Neural cell (in vitro differentiated cells): ENCODE data around the gene AQP9. TPM values are rescaled to one million over a fixed set of nuclear protein-coding genes. Genes with fewer than 3 reads are reported as not detected.

Experiments
- H2AFZ ChIP-seq: fragments of 200-600, 300-800 bp; sonication (generic), shearing (Covaris generic); 2 replicates; pipeline ENCODE4 v1.6.0; 2014; ENCODE audit warnings: low read depth, mild to moderate bottlenecking, antibody characterized with exemption, low read length, moderate library complexity
- H3F3A ChIP-seq: fragments of 200-600 bp; shearing (Covaris generic); 2 replicates; pipeline ENCODE4 v1.6.1; 2016; ENCODE audit warnings: mild to moderate bottlenecking, moderate library complexity, mixed read lengths, antibody characterized with exemption, low read length; ENCODE audit not compliant: insufficient read depth, poor library complexity, severe bottlenecking
- H3K27ac ChIP-seq: fragments of 200-600, 300-800 bp; sonication (generic), shearing (Covaris generic); 2 replicates; pipeline ENCODE4 v1.5.1; 2014; ENCODE audit warnings: mild to moderate bottlenecking, low read length, moderate library complexity
- H3K27me3 ChIP-seq: fragments of 300-800, 200-600 bp; sonication (generic), shearing (Covaris generic); 2 replicates; pipeline ENCODE4 v1.6.0; 2014; ENCODE audit warnings: mild to moderate bottlenecking, low read depth, low read length, moderate library complexity; ENCODE audit not compliant: insufficient read depth
- H3K36me3 ChIP-seq: fragments of 300-800, 200-600 bp; sonication (generic), shearing (Covaris generic); 2 replicates; pipeline ENCODE4 v1.5.1; 2014; ENCODE audit warnings: mild to moderate bottlenecking, antibody characterized with exemption, low read length, moderate library complexity; ENCODE audit not compliant: insufficient read depth
- H3K4me2 ChIP-seq: fragments of 300-800, 200-600 bp; sonication (generic), shearing (Covaris generic); 2 replicates; pipeline ENCODE4 v1.6.0; 2014; ENCODE audit warnings: mild to moderate bottlenecking, low read length
- H3K4me3 ChIP-seq: fragments of 300-800, 200-600 bp; sonication (generic), shearing (Covaris generic); 2 replicates; pipeline ENCODE4 v1.5.1; 2014; ENCODE audit warnings: mild to moderate bottlenecking, low read length, moderate library complexity
- H3K79me2 ChIP-seq: fragments of 200-600 bp; shearing (Covaris generic); replicated peaks from 2 replicates; pipeline ENCODE4 v1.6.0; 2014; ENCODE audit warnings: mild to moderate bottlenecking, low read length, moderate library complexity; ENCODE audit not compliant: insufficient read depth
- H3K9ac ChIP-seq: fragments of 300-800, 200-600 bp; sonication (generic), shearing (Covaris generic); 2 replicates; pipeline ENCODE4 v1.6.1; 2016; ENCODE audit warnings: mild to moderate bottlenecking, low read length, mixed read lengths
- H3K9me2 ChIP-seq: fragments of 200-600 bp; shearing (Covaris generic); 2 replicates; pipeline ENCODE4 v1.6.1; 2016; ENCODE audit warnings: mild to moderate bottlenecking, low read length, mixed read lengths; ENCODE audit not compliant: insufficient read depth
- H3K9me3 ChIP-seq: fragments of 200-600, 300-800 bp; sonication (generic), shearing (Covaris generic); 2 replicates; pipeline ENCODE4 v1.6.1; 2016; ENCODE audit warnings: mild to moderate bottlenecking, mixed run types, low read length, moderate library complexity, mixed read lengths
- H4K20me1 ChIP-seq: fragments of 200-600 bp; shearing (Covaris generic); 2 replicates; pipeline ENCODE4 v1.6.1; 2016; ENCODE audit warnings: mild to moderate bottlenecking, mixed run types; ENCODE audit not compliant: insufficient read depth
- CTCF ChIP-seq: fragments of 450-650 bp; IDR thresholded peaks from 2 replicates; pipeline ENCODE4 v1.5.1; 2014; ENCODE audit warnings: antibody characterized with exemption, mild to moderate bottlenecking, moderate library complexity; ENCODE audit not compliant: poor library complexity, severe bottlenecking
- EP300 ChIP-seq: fragments of 450-650 bp; conservative IDR thresholded peaks from 2 replicates; pipeline ENCODE4 v1.6.1; 2014; ENCODE audit warnings: antibody characterized with exemption, mild to moderate bottlenecking, moderate library complexity; ENCODE audit not compliant: poor library complexity, severe bottlenecking
- EZH2 ChIP-seq: fragments of 200-600, 300-800 bp; shearing (Covaris generic), sonication (generic); IDR thresholded peaks from 2 replicates; pipeline ENCODE4 v1.6.1; 2014; ENCODE audit warnings: antibody characterized with exemption, low read length, borderline replicate concordance, mild to moderate bottlenecking; ENCODE audit not compliant: insufficient read depth, poor library complexity, severe bottlenecking
- MXI1 ChIP-seq: fragments of 450-650 bp; conservative IDR thresholded peaks from 2 replicates; pipeline ENCODE4 v1.6.1; 2014; ENCODE audit warnings: antibody characterized with exemption, mild to moderate bottlenecking; ENCODE audit not compliant: poor library complexity, severe bottlenecking
- POLR2AphosphoS5 ChIP-seq: IDR thresholded peaks from 2 replicates; pipeline ENCODE4 v1.6.1; 2012
- RAD21 ChIP-seq: fragments of 450-650 bp; conservative IDR thresholded peaks from 2 replicates; pipeline ENCODE4 v1.6.1; 2014; ENCODE audit warnings: antibody characterized with exemption, mild to moderate bottlenecking, moderate library complexity
- REST ChIP-seq: IDR thresholded peaks from 2 replicates; pipeline ENCODE4 v1.6.1; 2012; ENCODE audit warnings: borderline replicate concordance
- SMC3 ChIP-seq: fragments of 450-650 bp; conservative IDR thresholded peaks from 2 replicates; pipeline ENCODE4 v1.6.1; 2014; ENCODE audit warnings: antibody characterized with exemption, mild to moderate bottlenecking, moderate library complexity; ENCODE audit not compliant: poor library complexity
- TAF1 ChIP-seq: IDR thresholded peaks from 2 replicates; pipeline ENCODE4 v1.6.1; 2012; ENCODE audit warnings: low read depth
- polyA plus RNA-seq: library from polyadenylated mRNA; depleted of rRNA; stranded (reverse); fragments of >200 nt; gene quantifications from 2 replicates; pipeline ENCODE4 v1.2.3, GENCODE V29; 2014

Gene AQP9
- polyA plus RNA-seq, 1 donor from 2014 or later: not detected

- no peaks in the 10 kb centered on the region for H3K9me3 ChIP-seq
- TF ChIP-seq EZH2: no peak
- no peak for TF ChIP-seq RAD21
- TF ChIP-seq CTCF: no peak
- no peak for TF ChIP-seq REST
- no peak for TF ChIP-seq POLR2AphosphoS5
- no peak for TF ChIP-seq SMC3
- TF ChIP-seq EP300: no peak
- no peak overlapping the region for H2AFZ ChIP-seq
These were observed 94.3 kb downstream of the AQP9 start for GRCh38 chr15:58232281-58233065.

GRCh38 chr15:58233341-58233740 lies 95.2 kb downstream of the AQP9 start:
- H3K9me3 ChIP-seq: no peaks in the 10 kb centered on the region
- H3K79me2 ChIP-seq: no peaks in the 10 kb centered on the region
- H2AFZ ChIP-seq: no peak overlapping the region
- no peaks in the 10 kb centered on the region for H3K9me2 ChIP-seq
- H3K4me2 ChIP-seq: no peak overlapping the region
- H3K9ac ChIP-seq: no peak overlapping the region
- H3K36me3 ChIP-seq: no peaks in the 10 kb centered on the region
- no peaks in the 10 kb centered on the region for H3K27me3 ChIP-seq
- H3K27ac ChIP-seq: no peak overlapping the region
- H3F3A ChIP-seq: no peaks in the 10 kb centered on the region
- TF ChIP-seq TAF1 (no peak), EZH2 (no peak), POLR2AphosphoS5 (no peak), RAD21 (no peak), EP300 (no peak), MXI1 (no peak), SMC3 (no peak), REST (no peak), CTCF (no peak)
- H3K4me3 ChIP-seq: no peak overlapping the region
- no peaks in the 10 kb centered on the region for H4K20me1 ChIP-seq

More at GRCh38 chr15:58232281-58233065, 94.3 kb downstream of the AQP9 start:
- Histone ChIP-seq H3K4me3 (no peak overlapping the region), H3K9me2 (no peaks in the 10 kb centered on the region), H3K79me2 (no peaks in the 10 kb centered on the region), H3K27me3 (no peaks in the 10 kb centered on the region), H3F3A (no peaks in the 10 kb centered on the region), H3K36me3 (no peaks in the 10 kb centered on the region), H3K4me2 (no peak overlapping the region), H3K9ac (no peak overlapping the region), H3K27ac (no peak overlapping the region), H4K20me1 (no peaks in the 10 kb centered on the region)
